GM12873 (cell line): ENCODE results near the gene MDN1.

Source experiments
- TF ChIP-seq, protein P1 (sequence below): IDR thresholded peaks from 2 replicates; pipeline ENCODE4 v1.5.1; 2012; ENCODE audit warnings: low read depth, mild to moderate bottlenecking, moderate library complexity, low read length, control low read depth; ENCODE audit not compliant: insufficient read depth; ENCODE audit errors: missing control alignments

MDN1 gene

DNA sequence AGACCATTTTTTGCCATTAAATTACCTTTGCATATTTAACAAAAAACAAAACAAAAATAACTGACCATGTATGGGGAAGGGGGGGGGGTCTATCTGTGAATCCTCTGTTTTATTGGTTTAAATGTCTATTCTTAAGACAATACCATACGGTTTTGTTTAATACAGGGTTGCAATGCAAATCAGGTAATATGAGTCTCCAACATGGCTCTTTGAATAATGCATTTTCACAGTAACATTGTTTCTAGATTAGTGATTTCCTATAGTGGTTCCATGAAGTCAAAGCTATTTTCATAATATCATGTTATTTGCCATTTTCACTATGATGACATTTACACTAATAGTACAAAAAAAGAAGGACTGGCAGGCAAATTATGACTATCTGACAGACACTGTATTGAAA, 116.3 kb downstream of the MDN1 start:
- TF ChIP-seq, protein P1, sequence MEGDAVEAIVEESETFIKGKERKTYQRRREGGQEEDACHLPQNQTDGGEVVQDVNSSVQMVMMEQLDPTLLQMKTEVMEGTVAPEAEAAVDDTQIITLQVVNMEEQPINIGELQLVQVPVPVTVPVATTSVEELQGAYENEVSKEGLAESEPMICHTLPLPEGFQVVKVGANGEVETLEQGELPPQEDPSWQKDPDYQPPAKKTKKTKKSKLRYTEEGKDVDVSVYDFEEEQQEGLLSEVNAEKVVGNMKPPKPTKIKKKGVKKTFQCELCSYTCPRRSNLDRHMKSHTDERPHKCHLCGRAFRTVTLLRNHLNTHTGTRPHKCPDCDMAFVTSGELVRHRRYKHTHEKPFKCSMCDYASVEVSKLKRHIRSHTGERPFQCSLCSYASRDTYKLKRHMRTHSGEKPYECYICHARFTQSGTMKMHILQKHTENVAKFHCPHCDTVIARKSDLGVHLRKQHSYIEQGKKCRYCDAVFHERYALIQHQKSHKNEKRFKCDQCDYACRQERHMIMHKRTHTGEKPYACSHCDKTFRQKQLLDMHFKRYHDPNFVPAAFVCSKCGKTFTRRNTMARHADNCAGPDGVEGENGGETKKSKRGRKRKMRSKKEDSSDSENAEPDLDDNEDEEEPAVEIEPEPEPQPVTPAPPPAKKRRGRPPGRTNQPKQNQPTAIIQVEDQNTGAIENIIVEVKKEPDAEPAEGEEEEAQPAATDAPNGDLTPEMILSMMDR: no peak

DNA sequence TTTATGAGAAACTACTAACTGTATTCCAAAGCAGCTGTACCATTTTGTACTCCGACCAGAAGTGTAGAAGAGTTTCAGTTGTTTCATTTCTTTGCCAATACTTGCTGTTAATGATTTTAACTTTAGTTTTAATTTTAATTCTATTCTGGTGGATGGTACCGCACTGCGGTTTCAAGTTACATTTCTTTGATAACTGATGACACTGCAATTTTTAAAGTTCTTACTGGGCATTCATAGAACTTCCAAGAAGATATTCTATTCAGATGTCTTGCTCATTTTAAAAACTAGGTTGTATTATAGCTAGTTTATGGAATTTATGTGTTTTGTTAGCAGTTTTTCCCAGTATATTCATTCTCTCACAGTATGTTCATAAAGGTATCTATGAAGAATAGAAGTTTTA, 117.2 kb downstream of the MDN1 start:
- TF ChIP-seq, protein P1: no peak

DNA sequence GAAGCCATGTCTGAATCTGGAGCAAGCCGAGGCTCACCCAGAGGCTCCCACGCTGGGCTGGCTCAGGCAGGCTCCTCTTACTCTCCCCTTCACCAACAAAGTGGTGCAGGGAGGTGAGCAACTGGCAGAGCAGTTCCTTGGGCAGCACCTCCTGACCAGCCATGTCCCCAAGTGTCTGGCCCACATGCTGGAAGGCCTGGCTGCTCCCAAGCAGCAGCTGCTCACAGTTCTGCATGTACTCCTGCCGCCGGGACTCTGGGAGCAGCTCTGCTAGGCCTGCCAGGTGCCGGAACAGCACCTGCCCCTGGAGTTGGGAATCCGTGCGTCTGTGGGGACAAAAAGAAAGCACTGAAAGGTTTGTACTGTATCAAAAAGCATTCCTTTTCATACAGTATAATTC, 123.9 kb downstream of the MDN1 start:
- TF ChIP-seq, protein P1: no peak

DNA sequence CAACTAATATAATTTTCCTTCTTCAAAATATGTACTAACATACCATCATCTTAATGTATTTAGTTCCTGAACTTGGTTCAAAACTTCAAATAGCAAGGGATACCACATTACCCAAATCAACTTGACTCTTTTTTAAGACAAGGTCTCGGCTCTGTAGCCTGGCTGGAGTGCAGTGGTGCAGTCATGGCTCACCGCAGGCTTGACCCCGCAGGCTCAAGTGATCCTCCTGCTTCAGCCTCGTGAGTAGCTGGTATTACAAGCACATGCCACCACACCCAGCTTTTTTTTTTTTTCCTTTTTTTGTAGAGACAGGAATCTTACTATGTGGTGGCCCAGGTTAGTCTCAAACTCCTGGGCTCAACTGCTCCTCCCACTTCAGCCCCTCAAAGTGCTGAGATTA, 125.2 kb downstream of the MDN1 start:
- TF ChIP-seq, protein P1: no peak

DNA sequence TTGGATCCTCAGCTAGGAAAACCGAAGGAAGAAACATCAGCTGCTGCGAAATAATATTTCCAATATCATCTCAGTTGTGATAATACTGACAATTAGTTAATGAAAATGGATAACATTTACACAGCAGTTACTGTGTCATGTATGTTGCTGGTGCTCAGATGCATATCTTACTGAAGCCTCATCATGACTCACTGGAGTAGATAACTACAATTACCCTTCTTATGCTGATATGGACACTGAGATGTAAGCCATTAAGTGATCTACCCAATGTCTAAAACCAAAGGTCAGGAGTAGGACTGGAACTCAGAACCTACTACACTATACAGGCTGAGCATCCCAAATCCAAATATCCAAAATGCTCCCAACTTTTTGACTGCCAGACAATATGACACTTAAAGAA, 126.4 kb downstream of the MDN1 start:
- TF ChIP-seq, protein P1: no peak

DNA sequence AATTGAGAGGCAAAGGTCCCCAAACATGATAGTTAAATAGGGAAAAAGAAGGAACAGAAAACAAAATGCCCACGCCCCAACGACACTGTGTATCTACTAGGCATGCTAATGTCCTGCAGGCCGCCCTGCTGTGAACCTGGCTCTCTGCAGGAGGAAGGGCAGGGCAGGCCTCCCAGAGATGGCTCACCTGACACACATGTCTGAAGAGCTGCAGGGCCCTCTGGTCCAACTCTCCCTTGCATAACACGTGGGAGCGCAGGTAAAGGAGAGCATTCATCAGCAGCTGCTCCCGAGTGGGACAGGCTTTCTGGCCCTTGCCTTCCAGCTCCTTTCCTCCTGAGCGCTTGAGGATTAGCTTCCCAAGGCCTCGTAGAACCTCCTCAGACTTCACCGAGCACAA, 127.3 kb downstream of the MDN1 start:
- TF ChIP-seq, protein P1: no peak

DNA sequence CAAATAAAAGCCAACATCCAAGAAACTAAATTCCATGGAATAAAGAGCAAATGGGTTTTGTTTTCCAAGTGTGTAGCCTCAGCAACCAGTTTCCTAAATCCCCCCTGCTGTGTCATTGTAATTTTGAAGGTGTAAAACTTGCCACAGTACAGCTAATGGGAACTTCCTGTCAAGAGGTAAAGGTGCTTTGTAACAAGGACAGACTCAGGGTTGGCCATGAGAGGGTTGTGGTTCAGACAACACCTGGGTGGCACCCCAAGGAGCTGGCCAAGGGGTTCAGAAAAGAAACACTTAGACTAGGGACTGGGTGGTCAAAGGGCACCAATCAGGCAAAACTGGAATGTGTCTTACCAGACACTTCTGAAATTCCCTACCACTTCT, 128.7 kb downstream of the MDN1 start:
- TF ChIP-seq, protein P1: no peak

DNA sequence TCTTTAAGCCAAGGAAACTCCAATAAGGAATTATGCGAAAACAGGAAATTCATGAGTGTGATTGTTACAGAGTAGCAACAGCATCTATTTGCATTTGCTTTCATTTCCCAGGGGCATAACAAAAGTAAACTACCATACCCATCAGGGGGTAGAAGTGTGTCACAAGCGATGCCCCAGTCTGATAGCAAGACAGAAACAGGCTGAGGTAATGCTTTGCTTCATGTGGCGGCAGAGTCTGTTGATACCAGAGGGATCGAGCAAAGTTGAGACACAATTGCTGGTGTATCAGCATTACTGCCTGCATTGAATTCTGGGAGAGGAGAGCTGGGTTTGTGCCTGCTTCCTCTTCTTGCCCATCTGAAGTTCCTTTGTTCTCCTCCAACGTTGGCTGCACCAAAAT, 129.9 kb downstream of the MDN1 start:
- TF ChIP-seq, protein P1: no peak
